B cell (primary cell): Measurements from ENCODE around the gene SYT2.

Source experiments
- CTCF ChIP-seq: fragments of 200-600 bp; IDR thresholded peaks from one replicate; pipeline ENCODE4 v1.8.0; 2022; ENCODE audit warnings: antibody characterized with exemption, mild to moderate bottlenecking
- EZH2 ChIP-seq: IDR thresholded peaks from 2 replicates; pipeline ENCODE4 v1.6.1; 2012; ENCODE audit warnings: borderline replicate concordance, low read depth, mild to moderate bottlenecking, moderate library complexity, low read length; ENCODE audit not compliant: insufficient read depth, poor library complexity, severe bottlenecking

GRCh38 chr1:202656951-202657646 is 53.2 kb downstream of the SYT2 start:
- no peak for TF ChIP-seq CTCF
- TF ChIP-seq EZH2, result no peak
